Prostate gland (tissue), 2 donors: ENCODE results near the gene GNE. TPM values are rescaled to one million over a fixed set of nuclear protein-coding genes. Genes with fewer than 3 reads are reported as not detected.
"Not testable (repeated sequence)": the region's sequence is repeated elsewhere in the genome, so short reads cannot be mapped to it uniquely, and the experiment has no call there.

Experiments used
- DNase-seq: peaks from one replicate; pipeline ENCODE4 v3.0.0-alpha.2; 2019; ENCODE audit warnings: low spot score
- H3K27ac ChIP-seq, 2 donors: fragments of 200-600 bp; sonication (generic); 2 replicates each; pipeline ENCODE4 v1.5.1; 2017 to 2019
- H3K27me3 ChIP-seq: fragments of 200-600 bp; sonication (generic); replicated peaks from 2 replicates; pipeline ENCODE4 v1.5.1; 2019; ENCODE audit not compliant: insufficient read depth
- H3K36me3 ChIP-seq, 2 donors: fragments of 200-600 bp; sonication (generic); 1 replicate in 1 of 2; 2 replicates in 1 of 2; pipeline versions ENCODE4 v1.5.1 to v1.8.1; 2017 to 2019
- H3K4me1 ChIP-seq: fragments of 200-600 bp; sonication (generic); replicated peaks from 2 replicates; pipeline ENCODE4 v1.5.1; 2019
- H3K4me3 ChIP-seq, 2 donors: fragments of 200-600 bp; sonication (generic); 2 replicates each; pipeline ENCODE4 v1.5.1; 2017 to 2019
- H3K9me3 ChIP-seq: fragments of 200-600 bp; sonication (generic); 2 replicates; pipeline ENCODE4 v1.5.1; 2017
- CTCF ChIP-seq, 4 experiments: fragments of 200-600 bp in 2 of 4; fragments of 450-650 bp in 2 of 4; sonication (generic) in 2 of 4; IDR thresholded peaks; 1 replicate in 3 of 4; 2 replicates in 1 of 4; pipeline ENCODE4 v1.5.1; 2016 to 2019; ENCODE audit warnings: antibody characterized with exemption in 4 of 4, mild to moderate bottlenecking in 2 of 4, moderate library complexity in 2 of 4
- POLR2A ChIP-seq: fragments of 450-650 bp; IDR thresholded peaks from one replicate; pipeline ENCODE4 v1.6.1; 2016; ENCODE audit warnings: antibody characterized with exemption, mild to moderate bottlenecking
- POLR2AphosphoS5 ChIP-seq: sonication (generic); formaldehyde crosslinking; IDR thresholded peaks from one replicate; pipeline ENCODE4 v1.6.1; 2017; ENCODE audit warnings: antibody characterized with exemption
- WGBS: methylation state at CpG from one replicate; pipeline ENCODE4 v1.1.5; 2018; 5-methylcytosine and 5-hydroxymethylcytosine counted together
- intact Hi-C: fragments of 100-400 bp; cut with DNase I; formaldehyde crosslinking; loops from one replicate; pipeline ENCODE4 v1.14.2; 2022
- total RNA-seq, 2 donors: library from RNA; depleted of rRNA; stranded (reverse); fragments of >200 nt; gene quantifications; one replicate each; pipeline ENCODE4 v1.1.0, GENCODE V29; 2016

GNE gene
- total RNA-seq, 2 donors from 2014 or later = 34.5 to 54.0 TPM

GRCh38 chr9:36276254-36276653 is 18.0 kb upstream of the GNE start:
- intact Hi-C loops = no loop called here
- DNase-seq = no peak
- H3K4me1 ChIP-seq = no peaks in the 10 kb centered on the region
- WGBS = 43% methylated on average over 1 of the region's 1 CpG
- no peak overlapping the region for H3K27ac ChIP-seq
- peak overlapping the region in 1 of 2 donors; percentile 2 for H3K4me3 ChIP-seq
- no peaks in the 10 kb centered on the region for H3K27me3 ChIP-seq
- no peak for TF ChIP-seq POLR2AphosphoS5
- TF ChIP-seq POLR2A = no peak
- no peak for TF ChIP-seq CTCF (IDR thresholded peaks at IDR 0.05)
- no peaks in the 10 kb centered on the region for H3K36me3 ChIP-seq
- no peaks in the 10 kb centered on the region for H3K9me3 ChIP-seq

GRCh38 chr9:36275060-36275459 is 16.8 kb upstream of the GNE start:
- no peaks in the 10 kb centered on the region for H3K4me1 ChIP-seq
- H3K4me3 ChIP-seq = no peak overlapping the region
- no peaks in the 10 kb centered on the region for H3K27me3 ChIP-seq
- H3K9me3 ChIP-seq = no peaks in the 10 kb centered on the region
- intact Hi-C loops = no loop called here
- no peaks in the 10 kb centered on the region for H3K36me3 ChIP-seq
- WGBS = 87% methylated on average over 3 of the region's 3 CpGs
- no peak for DNase-seq
- H3K27ac ChIP-seq = no peak overlapping the region
- TF ChIP-seq CTCF (IDR thresholded peaks at IDR 0.05) (no peak), POLR2A (no peak), POLR2AphosphoS5 (no peak)

GRCh38 chr9:36273354-36273753 is 15.1 kb upstream of the GNE start:
- peak overlapping the region; percentile 54 to 59 for H3K27ac ChIP-seq
- intact Hi-C loops = not testable (repeated sequence)
- peak; percentile 86 for TF ChIP-seq POLR2AphosphoS5

GRCh38 chr9:36268007-36268427 is 9.8 kb upstream of the GNE start:
- no peaks in the 10 kb centered on the region for H3K9me3 ChIP-seq
- no peaks in the 10 kb centered on the region for H3K27me3 ChIP-seq
- no peaks in the 10 kb centered on the region for H3K4me1 ChIP-seq
- 64% methylated on average over 3 of the region's 3 CpGs for WGBS
- no peak overlapping the region for H3K27ac ChIP-seq
- intact Hi-C loops = no loop called here
- TF ChIP-seq POLR2A (no peak), POLR2AphosphoS5 (no peak), CTCF (IDR thresholded peaks at IDR 0.05) (no peak)
- H3K36me3 ChIP-seq = no peaks in the 10 kb centered on the region
- no peak overlapping the region for H3K4me3 ChIP-seq
- no peak for DNase-seq

More at GRCh38 chr9:36273354-36273753, 15.1 kb upstream of the GNE start:
- H3K9me3 ChIP-seq, H3K4me1 ChIP-seq, H3K27me3 ChIP-seq, H3K4me3 ChIP-seq, H3K36me3 ChIP-seq: not testable (repeated sequence)
- WGBS = 75% methylated on average over 7 of the region's 7 CpGs
- DNase-seq = peak; percentile 81

- no peak for DNase-seq
- H3K9me3 ChIP-seq = no peaks in the 10 kb centered on the region
- 97% methylated on average over 22 of the region's 22 CpGs for WGBS
- no peak overlapping the region for H3K27ac ChIP-seq
- no peaks in the 10 kb centered on the region for H3K36me3 ChIP-seq
- no peaks in the 10 kb centered on the region for H3K27me3 ChIP-seq
- intact Hi-C loops = no loop called here
- H3K4me1 ChIP-seq = no peaks in the 10 kb centered on the region
- no peak for TF ChIP-seq CTCF (IDR thresholded peaks at IDR 0.05)
- TF ChIP-seq POLR2A = no peak
- no peak for TF ChIP-seq POLR2AphosphoS5
- no peak overlapping the region for H3K4me3 ChIP-seq
These were observed 6.6 kb upstream of the GNE start for GRCh38 chr9:36264896-36265295.
